Skeletal muscle tissue (tissue), 4 donors: ENCODE results near the gene GBP4. TPM values are rescaled to one million over a fixed set of nuclear protein-coding genes. Genes with fewer than 3 reads are reported as not detected.
"Not testable (repeated sequence)": the region's sequence is repeated elsewhere in the genome, so short reads cannot be mapped to it uniquely, and the experiment has no call there.

Experiments used
- H3K27ac ChIP-seq: one replicate; pipeline ENCODE4 v1.7.0; 2013; ENCODE audit warnings: mild to moderate bottlenecking, low read depth, low read length, inconsistent platforms
- H3K27me3 ChIP-seq, 3 donors: one replicate each; pipeline ENCODE4 v1.7.0; 2013; ENCODE audit warnings: low read length in 3 of 3; ENCODE audit not compliant: control insufficient read depth in 3 of 3, insufficient read depth in 3 of 3
- H3K36me3 ChIP-seq, 3 donors: one replicate each; pipeline ENCODE4 v1.7.0; 2013; ENCODE audit warnings: low read length in 3 of 3; ENCODE audit not compliant: control insufficient read depth in 3 of 3, insufficient read depth in 3 of 3
- H3K4me1 ChIP-seq, 3 donors: one replicate each; pipeline ENCODE4 v1.7.0; 2013; ENCODE audit warnings: low read length in 3 of 3, mild to moderate bottlenecking in 3 of 3; ENCODE audit not compliant: control insufficient read depth in 3 of 3, insufficient read depth in 3 of 3
- H3K4me3 ChIP-seq, 3 donors: one replicate each; pipeline ENCODE4 v1.7.0; 2013; ENCODE audit warnings: low read length in 3 of 3
- H3K9ac ChIP-seq, 3 donors: one replicate each; pipeline ENCODE4 v1.7.0; 2013; ENCODE audit warnings: low read length in 3 of 3, mild to moderate bottlenecking in 3 of 3, moderate library complexity in 2 of 3, low read depth in 1 of 3
- H3K9me3 ChIP-seq, 3 donors: one replicate each; pipeline ENCODE4 v1.7.0; 2013; ENCODE audit warnings: low read length in 3 of 3; ENCODE audit not compliant: control insufficient read depth in 3 of 3
- total RNA-seq: library from RNA; depleted of rRNA; stranded (reverse); fragments of >200 nt; gene quantifications from one replicate; pipeline ENCODE4 v1.2.3, GENCODE V29; 2014
- donor health status: Osteomylitis.

Gene GBP4, protein sequence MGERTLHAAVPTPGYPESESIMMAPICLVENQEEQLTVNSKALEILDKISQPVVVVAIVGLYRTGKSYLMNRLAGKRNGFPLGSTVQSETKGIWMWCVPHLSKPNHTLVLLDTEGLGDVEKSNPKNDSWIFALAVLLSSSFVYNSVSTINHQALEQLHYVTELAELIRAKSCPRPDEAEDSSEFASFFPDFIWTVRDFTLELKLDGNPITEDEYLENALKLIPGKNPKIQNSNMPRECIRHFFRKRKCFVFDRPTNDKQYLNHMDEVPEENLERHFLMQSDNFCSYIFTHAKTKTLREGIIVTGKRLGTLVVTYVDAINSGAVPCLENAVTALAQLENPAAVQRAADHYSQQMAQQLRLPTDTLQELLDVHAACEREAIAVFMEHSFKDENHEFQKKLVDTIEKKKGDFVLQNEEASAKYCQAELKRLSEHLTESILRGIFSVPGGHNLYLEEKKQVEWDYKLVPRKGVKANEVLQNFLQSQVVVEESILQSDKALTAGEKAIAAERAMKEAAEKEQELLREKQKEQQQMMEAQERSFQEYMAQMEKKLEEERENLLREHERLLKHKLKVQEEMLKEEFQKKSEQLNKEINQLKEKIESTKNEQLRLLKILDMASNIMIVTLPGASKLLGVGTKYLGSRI
- 3.7 TPM for total RNA-seq

DNA sequence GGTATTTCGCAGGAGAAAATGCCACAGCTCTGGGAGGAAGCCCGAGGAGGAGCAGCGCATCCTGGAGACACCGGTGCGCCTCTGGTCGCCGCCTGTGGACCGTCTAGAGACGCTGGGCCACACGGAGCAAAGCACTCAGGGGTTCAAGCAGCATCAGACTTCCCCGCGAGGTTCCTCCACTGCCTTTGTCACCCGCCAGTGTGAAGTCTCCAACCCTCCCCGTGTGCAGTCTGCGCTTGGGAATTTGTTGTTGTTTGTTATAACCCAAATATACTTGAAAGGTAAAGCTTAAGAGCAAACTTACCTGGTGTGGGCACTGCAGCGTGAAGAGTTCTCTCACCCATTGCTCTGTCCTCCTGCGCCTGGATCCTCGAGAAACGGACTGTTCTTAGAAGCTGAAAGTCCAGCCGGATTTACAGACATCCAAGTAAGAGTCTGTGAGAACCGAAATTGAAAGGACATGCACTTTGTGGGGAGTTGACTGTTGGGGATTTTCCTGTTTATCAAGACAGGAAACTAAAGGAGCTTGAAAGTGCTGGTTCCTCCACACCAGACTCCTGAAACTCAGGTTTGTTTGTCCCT lies at the start of gene GBP4:
GBP4 (minus strand) TSS at position 452 of the 582 bp plus-strand sequence; CDS start at position 344, 108 bp downstream.
- Histone ChIP-seq H3K27me3 (no peaks in the 10 kb centered on the region), H3K36me3 (no peaks in the 10 kb centered on the region), H3K4me1 (peaks cover 0 to 12% (median 0%) of the 10 kb centered on the region in 3 donors), H3K9ac (peak within 1 kb of the TSS; percentile 57 to 66 (median 57)), H3K9me3 (no peaks in the 10 kb centered on the region), H3K27ac (peak within 1 kb of the TSS; percentile 46), H3K4me3 (peak within 1 kb of the TSS; percentile 67 to 88 (median 82))

GRCh38 chr1:89243046-89243445 lies 44.3 kb upstream of the GBP4 start:
- H3K9me3 ChIP-seq: no peaks in the 10 kb centered on the region
- no peaks in the 10 kb centered on the region for H3K36me3 ChIP-seq
- H3K4me1 ChIP-seq: no peaks in the 10 kb centered on the region

GRCh38 chr1:89221341-89221740 lies 22.6 kb upstream of the GBP4 start:
- Histone ChIP-seq H3K4me3 (no peak overlapping the region), H3K27ac (no peak overlapping the region)

More at GRCh38 chr1:89243046-89243445, 44.3 kb upstream of the GBP4 start:
- no peaks in the 10 kb centered on the region for H3K27me3 ChIP-seq
- H3K9ac ChIP-seq: no peak overlapping the region
- no peak overlapping the region for H3K4me3 ChIP-seq
- no peak overlapping the region for H3K27ac ChIP-seq

GRCh38 chr1:89219851-89220250 lies 21.1 kb upstream of the GBP4 start:
- not testable (repeated sequence) for H3K27ac ChIP-seq, H3K9me3 ChIP-seq, H3K27me3 ChIP-seq, H3K9ac ChIP-seq, H3K36me3 ChIP-seq, H3K4me1 ChIP-seq, H3K4me3 ChIP-seq

More at GRCh38 chr1:89221341-89221740, 22.6 kb upstream of the GBP4 start:
- Histone ChIP-seq H3K9ac (no peak overlapping the region), H3K36me3 (no peaks in the 10 kb centered on the region), H3K9me3 (peaks cover 0 to 2% (median 0%) of the 10 kb centered on the region in 3 donors), H3K27me3 (no peaks in the 10 kb centered on the region), H3K4me1 (no peaks in the 10 kb centered on the region)

DNA sequence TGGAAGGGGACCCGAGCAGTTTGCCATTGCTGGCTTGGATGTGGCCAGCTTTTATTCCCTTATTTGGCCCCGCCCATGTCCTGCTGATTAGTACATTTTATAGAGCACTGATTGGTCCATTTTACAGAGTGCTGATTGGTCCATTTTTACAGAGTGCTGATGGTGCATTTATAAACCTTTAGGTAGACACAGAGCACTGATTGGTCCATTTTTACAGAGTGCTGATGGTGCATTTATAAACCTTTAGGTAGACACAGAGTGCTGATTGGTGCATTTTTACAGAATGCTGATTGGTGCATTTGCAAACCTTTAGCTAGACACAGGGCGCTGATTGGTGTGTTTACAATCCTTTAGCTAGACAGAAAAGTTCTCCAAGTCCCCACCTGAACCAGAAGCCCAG lies 20.2 kb upstream of the GBP4 start:
- not testable (repeated sequence) for H3K9ac ChIP-seq, H3K4me3 ChIP-seq, H3K27ac ChIP-seq, H3K27me3 ChIP-seq, H3K4me1 ChIP-seq, H3K36me3 ChIP-seq, H3K9me3 ChIP-seq

DNA sequence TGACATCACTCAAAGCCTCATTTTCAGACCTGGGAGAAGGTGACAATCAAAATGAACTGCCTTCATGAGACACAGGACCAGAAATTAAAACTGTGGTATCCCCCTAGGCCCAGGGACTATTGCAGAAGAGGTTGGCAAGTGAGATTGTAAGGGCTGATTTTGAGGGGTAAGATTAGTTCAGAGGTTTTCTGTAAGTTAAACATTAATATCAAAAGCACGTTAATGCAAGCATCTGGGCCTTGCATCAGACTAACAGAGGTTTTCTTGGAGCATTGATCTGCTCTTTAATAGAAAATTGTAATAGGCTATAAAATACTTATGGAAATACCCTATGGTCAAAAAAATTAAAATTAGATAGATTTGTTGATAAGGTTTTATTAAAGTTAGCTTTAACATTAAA lies 14.6 kb upstream of the GBP4 start:
- Histone ChIP-seq H3K9ac (no peak overlapping the region), H3K27ac (no peak overlapping the region), H3K36me3 (no peaks in the 10 kb centered on the region), H3K9me3 (peaks cover 0 to 2% (median 0%) of the 10 kb centered on the region in 3 donors), H3K27me3 (no peaks in the 10 kb centered on the region), H3K4me1 (no peaks in the 10 kb centered on the region), H3K4me3 (no peak overlapping the region)

DNA sequence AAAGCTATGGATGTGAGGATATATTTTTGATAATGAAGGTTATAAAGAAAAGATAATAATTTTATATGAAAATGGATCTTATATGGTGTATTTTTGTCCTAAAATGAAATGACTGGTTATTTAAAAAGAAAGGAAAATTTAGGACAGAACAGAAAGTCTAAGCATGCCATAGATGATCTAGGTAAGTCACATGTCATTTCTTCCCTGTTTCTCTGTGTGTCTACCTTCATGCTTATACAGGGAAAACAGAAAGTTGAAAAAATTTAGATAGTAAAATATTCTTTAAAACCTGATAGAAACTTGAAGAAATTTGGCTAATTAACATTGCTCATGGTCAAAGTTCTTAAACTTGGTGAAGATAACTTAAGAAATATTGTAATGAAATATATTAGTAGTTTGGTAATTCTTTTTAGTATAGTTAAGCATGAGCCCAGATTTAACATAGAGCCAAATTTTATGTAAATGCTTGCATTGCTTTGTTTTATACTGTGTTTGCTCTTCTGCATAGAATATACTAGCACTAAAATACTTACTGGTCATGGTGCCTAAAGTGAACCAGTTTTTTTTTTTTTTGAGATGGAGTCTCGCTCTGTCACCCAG lies 12.4 kb upstream of the GBP4 start:
- no peak overlapping the region for H3K27ac ChIP-seq
- no peaks in the 10 kb centered on the region for H3K4me1 ChIP-seq
- H3K4me3 ChIP-seq: no peak overlapping the region
- no peaks in the 10 kb centered on the region for H3K9me3 ChIP-seq
- no peak overlapping the region for H3K9ac ChIP-seq
- H3K36me3 ChIP-seq: no peaks in the 10 kb centered on the region
- no peaks in the 10 kb centered on the region for H3K27me3 ChIP-seq

- H3K4me3 ChIP-seq: no peak overlapping the region
- no peak overlapping the region for H3K27ac ChIP-seq
- no peaks in the 10 kb centered on the region for H3K4me1 ChIP-seq
- no peaks in the 10 kb centered on the region for H3K27me3 ChIP-seq
- H3K9ac ChIP-seq: no peak overlapping the region
- H3K9me3 ChIP-seq: no peaks in the 10 kb centered on the region
- no peaks in the 10 kb centered on the region for H3K36me3 ChIP-seq
Observed at GRCh38 chr1:89206373-89206772, 7.6 kb upstream of the GBP4 start.

DNA sequence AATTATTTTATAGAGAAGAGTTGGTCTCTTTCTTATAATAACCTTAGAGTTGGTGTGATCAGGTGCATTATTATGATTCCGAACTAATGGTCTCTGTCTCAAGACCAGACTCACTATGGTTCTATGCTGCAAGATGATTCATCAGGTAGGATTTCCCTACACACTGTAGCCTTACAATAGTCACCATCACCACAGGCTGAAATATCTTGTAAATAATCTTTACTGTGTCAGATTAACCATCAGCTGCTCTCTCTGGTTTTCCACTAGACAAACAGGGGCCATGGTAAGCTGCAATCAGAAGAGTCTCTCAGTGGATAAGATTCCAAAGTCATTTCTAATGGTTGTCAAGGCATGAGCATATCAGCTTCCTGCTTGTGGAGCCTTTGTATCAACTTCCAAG lies 4.4 kb upstream of the GBP4 start:
- no peak overlapping the region for H3K4me3 ChIP-seq
- H3K9ac ChIP-seq: no peak overlapping the region
- H3K4me1 ChIP-seq: peaks cover 0 to 6% (median 0%) of the 10 kb centered on the region in 3 donors
- no peak overlapping the region for H3K27ac ChIP-seq
- H3K36me3 ChIP-seq: no peaks in the 10 kb centered on the region
- H3K27me3 ChIP-seq: no peaks in the 10 kb centered on the region
- H3K9me3 ChIP-seq: no peaks in the 10 kb centered on the region
